HCT116 (cell line): ENCODE results near the gene SCUBE2.

ENCODE experiments used
- EZH2phosphoT487 ChIP-seq: fragments of 200-600 bp; IDR thresholded peaks from 2 replicates; pipeline ENCODE4 v1.6.1; 2018; ENCODE audit warnings: antibody characterized with exemption, borderline replicate concordance
- POLR2A ChIP-seq: IDR thresholded peaks from 2 replicates; pipeline ENCODE4 v1.7.0; 2011; ENCODE audit warnings: borderline replicate concordance; ENCODE audit not compliant: insufficient read depth, insufficient read length; ENCODE audit errors: extremely low read depth
- SP1 ChIP-seq: IDR thresholded peaks from 2 replicates; pipeline ENCODE4 v1.6.1; 2012; ENCODE audit warnings: low read depth

GRCh38 chr11:9047964-9048523 lies 43.4 kb downstream of the SCUBE2 start:
- no peak for TF ChIP-seq POLR2A
- TF ChIP-seq EZH2phosphoT487: no peak
- no peak for TF ChIP-seq SP1
